Ramos (cell line): Measurements from ENCODE around the gene SLC10A2.
"Not testable (repeated sequence)": the region's sequence is repeated elsewhere in the genome, so short reads cannot be mapped to it uniquely, and the experiment has no call there.

ENCODE experiments used
- in situ Hi-C: fragments of 300-500 bp; cut with MboI; formaldehyde crosslinking; loops from one replicate; pipeline ENCODE4 v1.14.3; 2022; ENCODE audit warnings: low sequenced_read_pairs; ENCODE audit not compliant: unreplicated experiment

Gene SLC10A2, protein sequence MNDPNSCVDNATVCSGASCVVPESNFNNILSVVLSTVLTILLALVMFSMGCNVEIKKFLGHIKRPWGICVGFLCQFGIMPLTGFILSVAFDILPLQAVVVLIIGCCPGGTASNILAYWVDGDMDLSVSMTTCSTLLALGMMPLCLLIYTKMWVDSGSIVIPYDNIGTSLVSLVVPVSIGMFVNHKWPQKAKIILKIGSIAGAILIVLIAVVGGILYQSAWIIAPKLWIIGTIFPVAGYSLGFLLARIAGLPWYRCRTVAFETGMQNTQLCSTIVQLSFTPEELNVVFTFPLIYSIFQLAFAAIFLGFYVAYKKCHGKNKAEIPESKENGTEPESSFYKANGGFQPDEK

DNA sequence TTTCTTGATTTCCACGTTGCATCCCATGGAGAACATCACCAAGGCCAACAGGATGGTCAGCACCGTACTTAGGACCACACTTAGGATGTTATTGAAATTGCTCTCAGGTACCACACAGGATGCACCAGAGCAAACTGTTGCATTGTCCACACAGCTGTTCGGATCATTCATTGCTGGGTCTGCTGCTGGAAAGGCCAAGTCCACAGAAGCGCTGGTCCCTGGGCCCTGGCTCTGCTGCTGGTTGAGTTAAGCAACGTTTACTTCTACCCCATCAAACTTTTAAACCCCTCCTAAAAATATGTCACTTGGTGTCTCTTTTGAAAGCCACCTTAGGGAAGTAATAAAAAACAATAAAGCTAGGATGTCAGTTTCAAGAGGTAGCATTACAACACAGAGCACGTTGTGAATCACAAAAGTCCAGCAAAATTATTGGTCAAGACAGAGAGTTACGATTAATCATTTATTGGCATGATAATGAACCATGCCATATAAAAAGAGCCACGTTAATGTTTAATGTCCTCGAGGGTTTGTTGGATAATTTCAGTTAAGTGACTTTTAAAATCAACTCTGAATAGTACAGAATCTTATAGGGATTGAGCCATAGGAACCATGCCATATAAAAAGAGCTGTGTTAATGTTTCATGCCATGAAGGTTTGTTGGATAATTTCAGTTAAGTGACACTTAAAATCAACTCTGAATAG, at the start of gene SLC10A2:
TSS of gene SLC10A2 (minus strand) at position 339 of the 702 bp plus-strand sequence. CDS start at position 171, 168 bp downstream.
- in situ Hi-C loops = no loop called here

- in situ Hi-C loops = no loop called here
Measured at GRCh38 chr13:103107580-103107979, 41.4 kb upstream of the SLC10A2 start.

GRCh38 chr13:103104340-103104739, 38.1 kb upstream of the SLC10A2 start:
- in situ Hi-C loops = no loop called here

GRCh38 chr13:103103456-103103855, 37.2 kb upstream of the SLC10A2 start:
- in situ Hi-C loops = not testable (repeated sequence)

- in situ Hi-C loops = no loop called here
Measured at GRCh38 chr13:103102482-103102881, 36.3 kb upstream of the SLC10A2 start.

- in situ Hi-C loops = no loop called here
Measured at GRCh38 chr13:103101901-103102300, 35.7 kb upstream of the SLC10A2 start.

GRCh38 chr13:103101500-103101899, 35.3 kb upstream of the SLC10A2 start:
- in situ Hi-C loops = no loop called here

- in situ Hi-C loops = no loop called here
Measured at GRCh38 chr13:103100830-103101229, 34.6 kb upstream of the SLC10A2 start.

- in situ Hi-C loops = no loop called here
Measured at GRCh38 chr13:103099722-103100293, 33.6 kb upstream of the SLC10A2 start.

DNA sequence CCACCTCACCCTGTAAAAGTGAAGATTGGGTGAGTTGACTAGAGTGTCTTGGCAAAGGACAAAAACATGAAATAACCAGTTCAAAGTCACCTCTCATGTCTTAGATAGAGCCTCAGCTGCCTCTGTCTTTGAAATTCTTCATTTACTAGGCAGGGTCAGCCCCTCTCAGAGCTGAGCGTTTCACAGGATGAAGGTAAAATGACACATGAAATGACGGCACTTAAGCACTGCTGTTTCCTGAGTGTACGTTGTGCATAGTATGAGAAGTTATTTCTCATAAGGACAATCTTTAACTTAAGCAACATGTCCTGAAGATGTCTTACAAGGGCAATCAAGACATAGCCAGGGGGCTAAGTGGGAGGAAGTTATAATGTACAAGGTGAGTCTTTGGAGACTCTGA, 32.3 kb upstream of the SLC10A2 start:
- in situ Hi-C loops = no loop called here

DNA sequence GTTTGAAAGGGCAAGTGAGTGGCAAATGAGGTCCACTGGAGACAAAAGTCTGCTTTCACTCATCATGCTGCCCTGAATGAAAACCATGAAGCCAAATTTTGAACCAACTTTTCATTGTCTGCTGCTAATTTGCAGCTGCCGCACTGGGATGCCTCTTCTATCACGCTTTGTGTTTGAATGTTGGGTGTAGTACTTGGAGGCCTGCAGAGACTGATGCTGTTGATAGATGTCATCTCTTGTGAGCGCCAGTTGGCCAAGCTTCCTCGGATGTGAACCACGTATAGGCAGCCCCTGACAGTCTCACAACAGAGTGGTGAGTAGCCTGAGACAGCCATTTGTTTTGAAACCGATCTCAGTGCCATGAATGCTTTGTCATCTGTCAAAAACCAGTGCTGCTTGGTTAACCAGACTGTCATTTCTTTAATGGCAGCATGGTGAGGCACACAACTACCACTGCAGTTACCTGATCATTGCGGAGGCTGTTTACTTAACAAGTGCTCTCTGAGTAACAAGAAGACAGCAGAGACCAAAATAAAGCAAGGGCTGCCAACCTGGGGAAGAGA, 31.2 kb upstream of the SLC10A2 start:
- in situ Hi-C loops = no loop called here

GRCh38 chr13:103093649-103094048, 27.4 kb upstream of the SLC10A2 start:
- in situ Hi-C loops = not testable (repeated sequence)

GRCh38 chr13:103087275-103087674, 21.1 kb upstream of the SLC10A2 start:
- in situ Hi-C loops = no loop called here

- in situ Hi-C loops = no loop called here
Measured at GRCh38 chr13:103081435-103081834, 15.2 kb upstream of the SLC10A2 start.

GRCh38 chr13:103078158-103078557, 11.9 kb upstream of the SLC10A2 start:
- in situ Hi-C loops = no loop called here

GRCh38 chr13:103068836-103069235, 2.6 kb upstream of the SLC10A2 start:
- in situ Hi-C loops = no loop called here

GRCh38 chr13:103067751-103068555, 1.7 kb upstream of the SLC10A2 start:
- in situ Hi-C loops = no loop called here

DNA sequence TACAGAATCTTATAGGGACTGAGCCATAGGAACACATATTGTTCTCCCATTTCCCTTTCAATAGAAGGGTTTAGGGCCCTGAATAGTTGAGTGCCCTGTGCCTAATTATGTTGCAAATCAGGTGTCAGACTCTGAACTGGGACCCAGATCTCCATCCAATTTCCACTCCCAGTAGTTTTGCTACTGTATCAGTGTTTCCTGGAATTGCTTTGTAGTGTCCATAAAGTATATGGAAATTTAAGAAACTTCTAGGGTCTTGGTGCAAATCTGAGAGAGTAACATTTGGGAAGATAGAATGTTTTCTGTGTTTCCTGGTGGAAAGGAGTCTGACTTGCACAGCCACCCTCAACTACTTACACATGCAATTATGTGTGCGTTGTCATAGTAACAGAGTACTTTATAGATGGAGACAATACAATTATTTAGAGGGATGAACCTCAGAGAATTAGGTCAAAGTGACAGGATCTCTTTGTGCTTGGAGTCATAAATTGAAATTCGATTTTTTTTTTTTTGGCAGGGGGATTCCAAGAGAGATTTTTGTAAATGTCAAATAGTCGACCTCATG, 646 bp upstream of the SLC10A2 start:
- in situ Hi-C loops = no loop called here

GRCh38 chr13:103063376-103063775, 2.8 kb downstream of the SLC10A2 start:
- in situ Hi-C loops = no loop called here

DNA sequence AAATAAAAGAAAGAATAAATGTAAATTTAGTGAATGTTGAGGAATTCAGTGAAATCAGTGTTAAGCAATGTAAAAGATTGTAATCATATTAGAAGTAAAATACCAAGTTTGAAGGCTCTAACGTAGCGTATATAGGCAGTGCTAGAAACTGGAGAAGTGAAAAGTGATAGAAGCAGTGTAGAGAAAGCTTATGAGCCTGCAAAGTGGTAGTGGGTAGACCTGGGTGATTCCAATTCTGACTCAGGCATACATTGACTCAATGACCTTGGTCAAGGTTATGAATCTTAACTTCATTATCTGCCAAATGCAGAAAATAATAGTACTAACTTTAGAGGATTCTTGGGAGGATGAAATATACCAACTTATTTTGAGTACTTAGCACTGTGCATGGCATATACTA, 4.1 kb downstream of the SLC10A2 start:
- in situ Hi-C loops = no loop called here
